GM19025 (cell line): Measurements from ENCODE around the gene RAB4A.
"Not testable (repeated sequence)": the region's sequence is repeated elsewhere in the genome, so short reads cannot be mapped to it uniquely, and the experiment has no call there.

Experiments used
- ATAC-seq: cut with Tn5 transposase; IDR thresholded peaks from one replicate; pipeline ENCODE4 v1.9.1; 2021; ENCODE audit warnings: mild to moderate bottlenecking, low read depth, moderate library complexity; ENCODE audit not compliant: unreplicated experiment

RAB4A gene

DNA sequence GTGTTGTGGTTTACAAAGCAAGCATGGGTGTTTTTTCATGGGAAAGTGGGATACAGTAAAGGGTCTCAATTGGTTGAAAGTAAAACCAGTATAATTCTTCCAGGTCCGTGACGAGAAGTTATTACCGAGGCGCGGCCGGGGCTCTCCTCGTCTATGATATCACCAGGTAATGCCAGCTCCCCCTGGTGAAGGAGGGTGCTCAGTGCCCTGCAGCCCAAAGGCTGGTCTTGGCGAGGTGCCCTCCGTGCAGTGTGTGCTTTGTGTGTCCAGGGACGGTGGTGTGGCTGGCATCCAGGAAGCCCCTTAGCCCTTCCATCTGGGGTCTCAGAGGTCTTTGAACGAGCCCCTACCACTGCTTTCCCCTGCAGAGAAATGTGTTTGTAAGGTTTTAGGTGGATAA is 24.8 kb downstream of the RAB4A start:
- no peak for ATAC-seq

- no peak for ATAC-seq
These were observed 25.6 kb downstream of the RAB4A start for GRCh38 chr1:229296541-229296941.

GRCh38 chr1:229297746-229298145 is 26.8 kb downstream of the RAB4A start:
- no peak for ATAC-seq

- ATAC-seq: no peak
These were observed 27.5 kb downstream of the RAB4A start for GRCh38 chr1:229298420-229298819.

DNA sequence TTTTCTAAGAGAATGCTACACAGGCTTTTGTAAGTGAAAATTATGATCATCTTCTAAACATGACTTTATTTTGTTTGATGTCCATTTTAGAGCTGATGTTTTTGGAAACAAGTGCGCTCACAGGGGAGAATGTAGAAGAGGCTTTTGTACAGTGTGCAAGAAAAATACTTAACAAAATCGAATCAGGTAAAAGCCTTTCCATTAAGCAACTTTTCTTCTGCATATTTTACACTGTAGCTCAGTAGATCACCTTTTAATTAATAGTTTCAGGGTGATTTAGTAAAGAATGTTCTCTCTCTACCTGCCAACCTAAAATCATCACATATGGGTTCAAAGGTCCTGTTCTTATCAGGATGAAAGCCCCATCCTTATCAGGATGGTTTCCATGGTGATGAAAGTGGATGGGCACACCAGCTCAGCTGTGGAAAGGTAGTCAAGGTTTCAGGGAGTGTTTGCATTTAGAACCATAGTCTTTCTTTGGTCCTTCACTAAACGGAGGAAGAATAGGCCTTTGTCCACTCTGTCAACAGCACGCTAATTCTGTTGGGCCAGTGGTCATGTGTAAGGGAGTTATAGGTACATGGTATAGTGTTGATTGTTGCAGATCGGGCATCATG is 28.1 kb downstream of the RAB4A start:
- ATAC-seq: no peak

GRCh38 chr1:229300099-229300757 is 29.3 kb downstream of the RAB4A start:
- no peak for ATAC-seq

DNA sequence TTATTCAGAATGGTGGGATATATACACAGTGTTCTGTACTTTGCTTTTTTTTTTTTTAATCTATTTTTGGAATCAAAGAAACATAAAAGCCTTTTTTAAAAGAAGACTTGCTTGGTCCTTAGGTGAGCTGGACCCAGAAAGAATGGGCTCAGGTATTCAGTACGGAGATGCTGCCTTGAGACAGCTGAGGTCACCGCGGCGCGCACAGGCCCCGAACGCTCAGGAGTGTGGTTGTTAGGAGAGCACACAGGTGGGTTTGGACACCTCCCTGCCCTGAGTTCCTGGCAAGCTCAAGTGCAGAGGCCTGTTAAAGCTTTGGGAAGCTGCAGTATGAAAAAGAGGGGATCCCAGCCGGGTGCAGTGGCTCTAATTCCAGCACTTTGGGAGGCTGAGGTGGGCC is 31.8 kb downstream of the RAB4A start:
- ATAC-seq: no peak

- no peak for ATAC-seq
These were observed 32.9 kb downstream of the RAB4A start for GRCh38 chr1:229303855-229304254.

GRCh38 chr1:229305392-229305791 is 34.5 kb downstream of the RAB4A start:
- no peak for ATAC-seq

DNA sequence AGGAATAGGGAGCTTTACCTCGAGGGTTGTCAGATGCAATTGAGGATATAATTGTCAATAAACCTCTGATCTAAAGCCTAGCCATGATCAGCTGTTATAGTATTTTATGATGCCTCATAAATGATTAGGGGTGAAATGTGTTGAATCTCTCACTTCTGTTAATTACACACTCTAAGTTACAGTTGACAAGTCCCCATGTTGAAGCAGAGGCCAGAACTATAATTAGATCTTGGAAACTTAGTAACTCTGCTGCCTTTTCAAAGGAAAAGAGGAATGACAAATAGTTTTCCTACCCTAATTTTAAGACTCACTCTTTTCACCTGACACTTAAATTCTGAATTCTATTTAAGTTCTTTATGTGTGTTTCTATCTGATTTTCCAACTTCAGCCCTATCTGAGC is 38.2 kb downstream of the RAB4A start:
- no peak for ATAC-seq

DNA sequence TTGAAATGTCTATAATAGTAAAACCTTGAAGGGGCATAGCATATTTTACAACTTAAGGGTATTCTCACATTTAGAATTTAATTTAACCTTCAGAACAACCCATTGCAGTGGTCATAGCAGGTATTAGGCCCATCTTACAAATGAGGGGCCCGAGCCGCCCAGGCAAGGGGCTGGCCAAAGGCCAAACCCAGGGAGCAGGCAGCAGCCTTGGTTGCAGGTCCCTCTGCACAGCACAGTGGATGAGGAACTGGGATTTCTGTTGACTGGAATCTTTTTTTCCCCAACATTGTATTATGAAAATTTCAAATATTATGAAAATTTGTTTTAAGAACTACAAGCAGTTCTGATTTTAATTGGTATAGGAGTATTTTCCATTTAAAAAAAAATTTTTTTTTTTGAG is 38.8 kb downstream of the RAB4A start:
- ATAC-seq: no peak

DNA sequence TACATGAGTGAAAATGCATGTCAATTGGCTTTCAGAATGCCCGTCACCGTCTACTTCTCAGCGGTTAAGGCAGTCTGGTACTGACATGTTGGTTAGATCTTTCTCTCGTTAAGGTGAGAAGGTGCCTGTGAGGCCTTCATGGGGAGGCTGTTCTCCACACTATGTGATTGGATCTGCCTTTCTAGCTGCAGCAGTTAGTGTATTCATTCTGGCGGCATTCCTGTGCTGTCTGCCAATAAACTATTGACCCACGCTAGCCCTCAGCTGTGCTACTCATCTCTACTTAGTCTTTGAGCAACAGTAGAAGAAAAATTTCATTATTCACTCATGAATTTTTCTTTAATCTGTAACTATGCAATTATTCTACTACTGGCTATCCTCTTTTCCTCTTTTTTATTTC is 39.9 kb downstream of the RAB4A start:
- ATAC-seq: no peak

GRCh38 chr1:229316166-229316565 is 45.3 kb downstream of the RAB4A start:
- ATAC-seq: no peak

DNA sequence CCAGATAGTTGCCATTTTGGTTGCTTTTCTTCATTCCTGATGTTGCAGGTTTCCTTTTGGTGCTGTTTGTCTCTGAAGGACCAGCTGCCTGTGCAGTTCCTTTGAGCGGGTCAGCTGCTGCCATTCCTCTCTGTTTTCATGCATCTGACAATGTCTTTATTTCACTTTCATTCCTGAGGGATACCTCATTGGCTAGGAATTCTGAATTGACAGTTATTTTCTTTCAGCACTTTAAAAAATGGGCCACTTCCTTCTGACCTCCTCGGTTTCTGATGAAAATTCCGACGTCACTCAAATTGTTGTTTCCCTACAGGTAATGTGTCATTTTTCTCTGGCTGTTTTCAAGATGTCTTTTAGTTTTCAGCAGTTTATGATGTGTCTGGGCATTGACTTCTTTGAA is 47.1 kb downstream of the RAB4A start:
- ATAC-seq: no peak

DNA sequence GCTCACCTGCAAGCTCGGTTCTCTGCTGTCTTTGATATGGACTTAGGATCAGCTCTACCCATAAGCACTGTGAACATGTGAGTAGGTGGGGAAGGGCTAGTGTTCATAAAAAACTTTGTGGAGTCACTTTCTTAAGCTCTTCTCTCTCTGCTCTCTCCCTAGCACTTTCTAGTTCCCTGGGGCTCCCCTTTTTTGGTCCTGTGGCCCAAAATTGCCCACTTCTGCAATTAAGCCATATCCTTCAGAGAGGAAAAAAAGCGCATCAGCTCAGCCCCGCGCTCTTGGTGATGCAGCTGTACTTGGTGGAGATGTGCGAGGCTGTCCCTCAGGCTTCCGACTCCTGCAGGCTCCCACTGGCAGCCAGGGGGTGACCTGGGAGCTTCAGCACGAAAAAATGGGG is 48.6 kb downstream of the RAB4A start:
- no peak for ATAC-seq

DNA sequence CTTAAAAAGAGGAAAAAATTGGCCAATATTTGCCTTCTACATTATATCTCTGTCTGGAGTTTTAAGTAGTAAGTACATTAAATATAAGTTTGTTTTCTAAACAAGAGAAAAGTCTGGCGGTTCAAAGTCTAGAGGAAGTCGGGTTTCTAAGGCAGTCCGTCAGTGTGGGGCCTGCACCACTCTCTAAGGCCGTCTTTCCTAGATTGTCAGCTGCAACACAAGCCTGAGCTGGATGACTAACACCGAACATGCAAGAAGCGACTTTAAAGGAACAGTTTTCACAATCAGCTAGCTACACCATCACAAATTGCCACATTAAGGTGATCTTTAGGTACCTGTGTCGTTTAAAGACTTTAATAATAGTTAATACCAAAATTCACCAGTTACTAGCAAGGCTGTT is 52.3 kb downstream of the RAB4A start:
- ATAC-seq: no peak

DNA sequence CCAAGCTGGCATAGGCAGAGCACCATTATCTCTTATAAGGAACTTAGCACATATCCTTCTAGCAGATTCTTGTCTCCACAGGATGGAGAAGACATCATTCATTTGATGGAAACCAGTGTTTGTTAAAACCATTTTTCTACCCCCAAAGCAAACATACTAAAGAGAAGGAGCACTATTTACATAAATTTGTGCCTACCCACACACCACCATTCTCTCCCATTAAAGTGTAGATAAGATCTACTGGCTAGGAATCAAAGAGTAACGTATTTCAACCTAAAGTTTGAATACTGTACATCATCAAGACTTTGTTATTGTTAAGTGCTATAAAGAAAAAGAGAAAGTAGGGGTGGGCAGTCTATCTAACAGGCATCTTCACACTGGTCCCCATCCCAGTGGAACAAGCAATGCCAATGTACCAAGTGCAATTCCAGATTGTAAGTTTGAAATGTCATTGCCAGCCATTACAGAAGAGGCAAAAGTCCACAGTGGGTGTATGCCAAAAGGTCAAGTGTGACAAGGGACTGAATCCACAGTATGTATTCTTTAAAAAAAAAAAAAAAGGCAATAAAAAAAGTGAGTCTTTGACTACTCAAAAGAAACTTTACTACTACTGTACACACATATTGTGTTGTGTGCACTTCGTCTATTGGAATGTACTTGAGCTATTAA is 53.1 kb downstream of the RAB4A start:
- no peak for ATAC-seq

GRCh38 chr1:229325401-229325800 is 54.5 kb downstream of the RAB4A start:
- no peak for ATAC-seq

DNA sequence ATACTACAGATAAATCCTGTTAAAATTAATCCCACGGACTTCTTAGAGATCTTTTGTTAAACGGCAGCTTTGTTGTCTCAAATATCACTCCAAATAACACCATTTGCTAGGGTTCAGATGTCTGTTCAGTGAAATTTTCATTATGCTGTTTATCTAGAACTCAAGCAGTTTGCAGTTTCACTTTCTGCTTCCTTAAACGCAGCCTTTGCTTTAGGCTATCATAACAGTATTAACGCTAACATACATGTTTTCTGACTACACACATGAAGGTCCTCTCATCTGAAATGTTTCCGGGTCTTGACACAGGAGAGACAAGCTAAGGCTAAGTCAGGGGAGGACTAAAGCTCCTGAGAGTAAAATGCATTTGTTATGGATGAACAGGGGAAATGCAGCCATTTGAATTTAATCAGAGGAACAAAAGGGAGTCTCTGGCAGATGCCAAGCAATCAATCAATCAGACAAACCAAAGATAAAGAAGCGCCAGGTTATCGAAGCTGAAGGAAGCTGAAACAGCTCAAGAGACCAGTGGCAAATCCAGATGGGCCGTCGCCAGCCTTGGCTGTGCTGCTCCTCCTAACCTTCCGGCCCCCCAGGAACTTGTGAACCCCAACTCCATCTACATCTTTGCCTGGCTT is 55.1 kb downstream of the RAB4A start:
- no peak for ATAC-seq

GRCh38 chr1:229326601-229327000 is 55.7 kb downstream of the RAB4A start:
- no peak for ATAC-seq

- not testable (repeated sequence) for ATAC-seq
These were observed 56.9 kb downstream of the RAB4A start for GRCh38 chr1:229327765-229328164.
